ENCODE measurements around the gene NKX1-2.

Gene NKX1-2

DNA sequence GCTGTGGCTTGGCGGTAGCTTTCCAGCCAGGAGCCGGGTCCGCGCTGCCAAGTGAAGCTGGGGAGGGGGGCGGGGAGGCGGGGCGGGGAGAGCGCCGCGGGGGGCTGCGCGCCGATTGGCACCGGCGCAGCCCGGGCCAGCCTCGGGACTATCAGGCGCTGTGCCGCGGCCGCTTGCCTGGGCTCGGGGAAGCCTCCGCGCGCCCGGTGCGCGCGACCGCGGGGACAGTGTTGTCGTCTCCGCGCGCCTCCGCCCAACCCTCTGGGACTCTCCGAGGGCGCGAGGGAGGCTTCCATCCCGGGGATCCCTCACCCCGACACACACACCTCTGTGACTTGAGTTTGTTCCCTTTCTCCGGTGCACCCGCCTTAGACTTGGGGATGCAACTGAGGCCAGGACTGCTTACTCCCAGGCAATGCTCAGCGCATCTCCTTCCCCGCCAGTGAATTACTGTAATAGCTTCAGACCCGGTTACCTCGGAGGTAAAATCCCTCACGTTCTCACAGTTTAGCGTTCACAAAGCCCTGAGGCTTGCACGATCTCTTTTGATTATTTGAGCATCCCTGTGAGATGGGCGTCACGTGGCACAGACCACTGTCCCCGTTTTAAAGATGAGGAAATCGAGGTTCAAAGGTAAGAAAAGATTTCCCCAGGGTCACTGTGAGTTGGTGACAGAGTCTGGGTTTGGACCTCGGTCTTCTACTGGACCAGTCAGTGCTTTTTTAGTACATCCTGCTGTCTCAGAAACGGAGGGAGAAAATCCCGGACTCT is at the start of gene NKX1-2:
Gene NKX1-2, minus strand, starts transcription at position 24 of the 771 bp plus-strand sequence. CDS start 92 bp downstream, outside the sequence.
- no peak for DNase-seq (ENCODE audit: low read depth)
- TF ChIP-seq, protein P1, sequence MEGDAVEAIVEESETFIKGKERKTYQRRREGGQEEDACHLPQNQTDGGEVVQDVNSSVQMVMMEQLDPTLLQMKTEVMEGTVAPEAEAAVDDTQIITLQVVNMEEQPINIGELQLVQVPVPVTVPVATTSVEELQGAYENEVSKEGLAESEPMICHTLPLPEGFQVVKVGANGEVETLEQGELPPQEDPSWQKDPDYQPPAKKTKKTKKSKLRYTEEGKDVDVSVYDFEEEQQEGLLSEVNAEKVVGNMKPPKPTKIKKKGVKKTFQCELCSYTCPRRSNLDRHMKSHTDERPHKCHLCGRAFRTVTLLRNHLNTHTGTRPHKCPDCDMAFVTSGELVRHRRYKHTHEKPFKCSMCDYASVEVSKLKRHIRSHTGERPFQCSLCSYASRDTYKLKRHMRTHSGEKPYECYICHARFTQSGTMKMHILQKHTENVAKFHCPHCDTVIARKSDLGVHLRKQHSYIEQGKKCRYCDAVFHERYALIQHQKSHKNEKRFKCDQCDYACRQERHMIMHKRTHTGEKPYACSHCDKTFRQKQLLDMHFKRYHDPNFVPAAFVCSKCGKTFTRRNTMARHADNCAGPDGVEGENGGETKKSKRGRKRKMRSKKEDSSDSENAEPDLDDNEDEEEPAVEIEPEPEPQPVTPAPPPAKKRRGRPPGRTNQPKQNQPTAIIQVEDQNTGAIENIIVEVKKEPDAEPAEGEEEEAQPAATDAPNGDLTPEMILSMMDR (IDR thresholded peaks at IDR 0.05; ENCODE audit: control insufficient read depth, insufficient read depth, low read depth, low read length, missing control alignments): no peak
- H3K4me3 ChIP-seq (ENCODE audit: control insufficient read depth, low read depth, low read length): no peak within 1 kb of the TSS

DNA sequence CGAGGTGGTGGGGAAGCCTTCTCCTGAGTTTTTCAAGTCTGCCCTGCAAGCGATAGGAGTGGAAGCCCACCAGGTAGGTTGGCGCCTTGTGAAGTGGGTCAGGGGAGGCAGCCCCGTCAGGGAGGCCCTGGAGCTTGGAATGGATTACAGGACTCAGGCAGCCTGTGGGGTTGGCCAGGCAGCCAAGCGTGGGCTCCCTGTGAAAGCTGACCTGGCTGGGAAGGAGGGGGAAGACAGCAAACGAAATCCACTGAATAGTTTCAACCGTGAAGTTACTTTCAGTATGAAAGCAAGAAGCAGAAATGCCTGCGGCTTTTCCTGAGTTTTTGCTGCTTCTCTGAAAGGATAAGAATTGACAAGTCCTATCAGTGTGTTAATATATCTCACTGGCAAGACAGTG is 48.2 kb upstream of the NKX1-2 start:
- DNase-seq (ENCODE audit: low read depth): no peak
- H3K4me3 ChIP-seq (ENCODE audit: control insufficient read depth, low read depth, low read length): no peak overlapping the region
- TF ChIP-seq, protein P1 (IDR thresholded peaks at IDR 0.05; ENCODE audit: control insufficient read depth, insufficient read depth, low read depth, low read length, missing control alignments): no peak

DNA sequence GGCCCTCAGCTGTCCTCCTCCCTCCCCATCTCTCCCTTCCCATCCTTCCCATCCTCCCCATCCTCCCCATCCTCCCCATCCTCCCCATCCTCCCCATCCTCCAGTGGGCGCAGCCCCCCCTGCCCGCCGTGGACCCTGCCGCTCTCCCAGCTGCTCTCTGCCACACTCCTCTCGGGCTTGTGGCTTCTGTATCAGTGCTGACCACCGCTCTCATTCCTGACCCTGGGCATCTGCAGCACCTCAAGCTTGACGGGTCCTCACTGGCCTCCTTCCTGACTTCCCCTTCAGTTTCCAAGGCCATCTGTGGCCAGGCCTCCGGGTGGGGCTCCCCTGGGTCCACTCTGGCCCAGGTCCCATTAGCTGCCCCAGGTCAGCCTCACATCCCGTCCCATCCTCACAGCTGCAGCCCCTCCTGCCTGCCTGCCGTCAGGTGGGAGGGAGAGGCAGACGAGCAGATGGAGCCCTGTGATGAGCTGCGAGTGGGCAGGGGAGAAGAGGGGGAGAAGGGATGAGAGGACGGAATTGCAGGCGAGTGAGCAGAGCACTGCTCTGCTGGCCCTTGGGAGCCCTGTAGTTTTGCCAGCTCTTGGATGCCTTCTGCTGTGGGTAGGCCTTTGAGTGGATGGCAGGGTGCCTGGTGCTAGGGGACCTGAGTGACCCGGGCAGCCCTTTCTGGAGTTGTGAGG is 47.5 kb upstream of the NKX1-2 start:
- no peak for DNase-seq (ENCODE audit: low read depth)
- no peak overlapping the region for H3K4me3 ChIP-seq (ENCODE audit: control insufficient read depth, low read depth, low read length)
- TF ChIP-seq, protein P1 (IDR thresholded peaks at IDR 0.05; ENCODE audit: control insufficient read depth, insufficient read depth, low read depth, low read length, missing control alignments): no peak

DNA sequence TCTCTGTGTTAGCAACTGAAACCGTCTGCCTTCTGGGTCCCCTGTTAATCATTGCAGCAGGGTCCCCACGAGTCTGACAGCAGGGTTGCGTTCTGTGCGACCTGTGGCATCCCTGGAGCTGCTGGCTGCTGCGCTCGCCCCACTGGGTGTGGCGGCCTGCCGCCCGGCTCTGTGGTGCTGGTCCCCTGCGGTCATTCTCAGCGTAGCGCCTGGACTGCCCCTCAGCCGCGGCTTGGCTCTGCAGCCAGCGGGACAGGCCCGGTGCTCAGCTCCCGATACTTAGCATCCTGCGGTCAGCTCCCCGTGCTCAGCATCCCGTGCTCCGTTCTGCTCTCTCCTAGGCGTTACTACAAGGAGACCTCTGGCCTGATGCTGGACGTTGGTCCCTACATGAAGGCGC is 46.8 kb upstream of the NKX1-2 start:
- TF ChIP-seq, protein P1 (IDR thresholded peaks at IDR 0.05; ENCODE audit: control insufficient read depth, insufficient read depth, low read depth, low read length, missing control alignments): no peak
- no peak overlapping the region for H3K4me3 ChIP-seq (ENCODE audit: control insufficient read depth, low read depth, low read length)
- DNase-seq (ENCODE audit: low read depth): no peak

DNA sequence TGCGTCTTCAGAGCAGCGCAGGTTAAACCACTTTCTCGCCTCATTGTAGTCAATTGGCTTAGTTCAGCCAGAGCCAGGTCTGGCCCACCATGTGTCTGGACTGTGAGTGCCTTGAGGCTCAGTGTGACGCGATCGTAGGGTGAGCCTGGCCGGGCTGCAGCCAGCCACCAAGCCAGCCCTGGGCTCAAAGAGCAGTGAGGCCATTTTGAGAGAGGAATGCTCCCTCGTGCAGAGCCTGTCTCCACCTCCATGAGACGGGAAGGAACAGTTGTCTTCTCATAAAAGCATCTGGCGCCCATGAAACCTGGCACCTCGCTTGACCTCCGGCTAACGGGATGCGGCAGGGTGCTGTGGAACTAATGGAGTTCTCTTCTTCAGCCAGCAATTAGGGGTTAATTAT is 46.3 kb upstream of the NKX1-2 start:
- TF ChIP-seq, protein P1 (IDR thresholded peaks at IDR 0.05; ENCODE audit: control insufficient read depth, insufficient read depth, low read depth, low read length, missing control alignments): no peak
- DNase-seq (ENCODE audit: low read depth): no peak

DNA sequence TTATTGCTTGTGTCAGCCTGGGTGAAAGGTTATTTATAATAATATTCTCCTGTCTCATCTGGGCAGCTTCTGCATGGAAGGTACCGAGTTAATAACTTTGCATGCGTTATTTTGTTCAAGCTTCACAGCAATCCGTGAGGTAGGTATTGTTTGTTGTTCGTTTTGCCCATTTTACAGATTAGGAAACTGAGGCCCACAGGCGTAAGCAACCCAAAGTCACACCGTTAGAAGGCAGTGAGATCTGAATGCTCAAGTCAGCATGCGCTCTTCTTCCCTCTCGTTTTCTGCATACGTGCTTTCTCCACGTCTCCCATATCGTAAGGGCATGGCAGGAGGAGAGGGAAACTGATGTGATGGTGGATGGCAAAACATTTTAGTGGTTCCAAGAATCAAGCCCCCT is 45.9 kb upstream of the NKX1-2 start:
- no peak for DNase-seq (ENCODE audit: low read depth)
- no peak overlapping the region for H3K4me3 ChIP-seq (ENCODE audit: control insufficient read depth, low read depth, low read length)
- TF ChIP-seq, protein P1 (IDR thresholded peaks at IDR 0.05; ENCODE audit: control insufficient read depth, insufficient read depth, low read depth, low read length, missing control alignments): no peak

More for the DNA sequence above, 46.3 kb upstream of the NKX1-2 start:
- H3K4me3 ChIP-seq (ENCODE audit: control insufficient read depth, low read depth, low read length): no peak overlapping the region
